Measurements from ENCODE around the gene TMEM184A. TPM values are rescaled to one million over a fixed set of nuclear protein-coding genes. Genes with fewer than 3 reads are reported as not detected.

The TMEM184A gene
- total and polyA plus RNA-seq, 2 of the 8 experiments (the other 6 are each of a cell fraction or from before 2014, with no cell fraction given) = 1.8 to 2.1 TPM

DNA sequence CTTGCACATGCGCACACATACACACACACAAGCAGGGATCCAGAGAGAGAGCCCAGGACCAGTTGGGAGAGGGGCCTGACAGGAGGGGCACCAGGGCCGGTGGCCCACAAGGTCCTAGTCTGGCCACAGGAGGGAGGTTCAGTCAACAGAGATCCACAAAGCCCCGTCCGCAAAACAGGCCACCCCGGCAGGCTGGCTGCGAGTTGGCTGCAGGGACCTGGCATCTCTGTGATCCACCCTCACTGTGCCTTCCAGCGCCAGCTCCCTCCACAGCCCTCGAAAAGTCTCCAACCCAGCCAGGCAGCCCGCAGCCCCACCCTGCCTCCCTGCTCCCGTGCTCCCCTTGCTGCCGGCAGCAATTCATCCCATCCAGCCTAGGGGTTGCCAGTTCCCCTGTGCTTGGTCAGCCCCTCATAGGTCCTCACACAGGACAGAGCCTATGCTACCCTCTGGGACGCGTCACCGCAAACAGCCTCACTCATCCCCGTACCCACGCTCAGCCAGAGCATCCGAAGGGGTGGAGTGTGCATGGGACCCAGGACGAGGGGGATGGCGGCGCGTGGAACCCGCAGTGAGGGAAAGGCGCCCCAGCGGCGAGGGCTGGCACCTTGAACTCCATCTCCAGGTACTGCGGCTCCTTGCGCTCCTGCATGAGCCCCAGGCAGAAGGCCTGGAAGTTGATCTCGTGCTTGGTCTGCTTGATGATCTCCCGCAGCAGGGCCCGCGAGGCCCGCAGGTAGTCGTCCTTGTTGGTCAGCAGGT is 59.3 kb downstream of the TMEM184A start (continued):
- TF ChIP-seq, protein P1, sequence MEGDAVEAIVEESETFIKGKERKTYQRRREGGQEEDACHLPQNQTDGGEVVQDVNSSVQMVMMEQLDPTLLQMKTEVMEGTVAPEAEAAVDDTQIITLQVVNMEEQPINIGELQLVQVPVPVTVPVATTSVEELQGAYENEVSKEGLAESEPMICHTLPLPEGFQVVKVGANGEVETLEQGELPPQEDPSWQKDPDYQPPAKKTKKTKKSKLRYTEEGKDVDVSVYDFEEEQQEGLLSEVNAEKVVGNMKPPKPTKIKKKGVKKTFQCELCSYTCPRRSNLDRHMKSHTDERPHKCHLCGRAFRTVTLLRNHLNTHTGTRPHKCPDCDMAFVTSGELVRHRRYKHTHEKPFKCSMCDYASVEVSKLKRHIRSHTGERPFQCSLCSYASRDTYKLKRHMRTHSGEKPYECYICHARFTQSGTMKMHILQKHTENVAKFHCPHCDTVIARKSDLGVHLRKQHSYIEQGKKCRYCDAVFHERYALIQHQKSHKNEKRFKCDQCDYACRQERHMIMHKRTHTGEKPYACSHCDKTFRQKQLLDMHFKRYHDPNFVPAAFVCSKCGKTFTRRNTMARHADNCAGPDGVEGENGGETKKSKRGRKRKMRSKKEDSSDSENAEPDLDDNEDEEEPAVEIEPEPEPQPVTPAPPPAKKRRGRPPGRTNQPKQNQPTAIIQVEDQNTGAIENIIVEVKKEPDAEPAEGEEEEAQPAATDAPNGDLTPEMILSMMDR (IDR thresholded peaks at IDR 0.05; ENCODE audit: control extremely low read depth in 1 of 3, insufficient read depth in 1 of 3, low read depth in 1 of 3, low read length in 3 of 3) = no peak
